ENCODE results near the gene FAM168B. TPM values are rescaled to one million over a fixed set of nuclear protein-coding genes. Genes with fewer than 3 reads are reported as not detected.
A peak's percentile ranks its signal among the peaks of the same experiment; 100 is the strongest.

Gene FAM168B
- total RNA-seq, 2 experiments from 2014 or later, result 74.1 to 76.4 TPM

DNA sequence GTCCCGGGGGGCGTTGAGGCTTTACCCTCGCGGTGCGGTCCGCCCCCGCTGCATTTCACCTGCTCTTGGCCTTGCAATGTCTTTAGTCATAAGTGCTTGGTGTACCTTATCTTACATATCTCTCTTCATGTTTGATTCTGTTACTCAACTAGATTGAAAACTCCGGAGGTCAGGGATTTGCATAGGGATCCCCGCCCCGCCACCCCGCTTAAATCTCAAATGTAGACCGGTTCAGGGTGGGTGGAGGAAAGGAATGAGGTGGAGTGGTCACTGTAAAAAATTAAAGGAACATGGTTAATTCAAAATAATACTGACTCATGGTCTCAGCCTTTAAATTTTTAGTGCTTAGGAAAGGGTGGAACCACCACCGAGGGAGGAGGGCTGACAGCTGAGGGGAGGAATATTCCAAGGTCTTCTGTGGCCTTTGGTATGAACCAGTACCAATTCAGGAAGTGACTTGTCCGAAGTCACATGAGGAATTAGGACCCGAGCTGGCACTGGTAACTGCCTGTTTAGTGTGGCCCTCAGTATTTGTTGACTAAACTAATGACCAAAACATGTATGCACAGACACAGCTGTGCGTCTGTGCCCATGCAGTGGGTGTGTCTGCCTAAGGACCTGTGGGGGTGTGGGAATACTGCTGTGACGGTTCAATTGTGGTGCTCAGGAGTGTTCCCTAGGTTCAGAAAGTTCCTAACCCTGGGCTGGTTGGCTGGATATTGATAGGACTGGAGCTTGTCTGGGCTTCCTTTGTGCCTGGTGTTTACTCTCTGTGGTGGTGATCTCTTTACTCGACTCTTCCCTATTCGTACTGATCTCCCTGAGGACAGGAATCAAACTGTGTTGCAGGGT lies 12.9 kb upstream of the FAM168B start:
- DNase-seq, result peak in 5 of 14 experiments; percentile 6 to 64 (median 35)
- intact Hi-C loops (cut with DNase I, micrococcal nuclease), result loop anchor here in 1 of 2 experiments (5.0 to 10.0 kb wide), 4 partner anchors 386 to 1231 kb away; partner anchors contain the start of genes IMP4 and MZT2A
- POLR2A ChIA-PET, result interaction anchor here (3.7 kb wide), 1 partner anchor 13 kb away, joined by 20 read pairs; the partner anchor contains the start of gene FAM168B

DNA sequence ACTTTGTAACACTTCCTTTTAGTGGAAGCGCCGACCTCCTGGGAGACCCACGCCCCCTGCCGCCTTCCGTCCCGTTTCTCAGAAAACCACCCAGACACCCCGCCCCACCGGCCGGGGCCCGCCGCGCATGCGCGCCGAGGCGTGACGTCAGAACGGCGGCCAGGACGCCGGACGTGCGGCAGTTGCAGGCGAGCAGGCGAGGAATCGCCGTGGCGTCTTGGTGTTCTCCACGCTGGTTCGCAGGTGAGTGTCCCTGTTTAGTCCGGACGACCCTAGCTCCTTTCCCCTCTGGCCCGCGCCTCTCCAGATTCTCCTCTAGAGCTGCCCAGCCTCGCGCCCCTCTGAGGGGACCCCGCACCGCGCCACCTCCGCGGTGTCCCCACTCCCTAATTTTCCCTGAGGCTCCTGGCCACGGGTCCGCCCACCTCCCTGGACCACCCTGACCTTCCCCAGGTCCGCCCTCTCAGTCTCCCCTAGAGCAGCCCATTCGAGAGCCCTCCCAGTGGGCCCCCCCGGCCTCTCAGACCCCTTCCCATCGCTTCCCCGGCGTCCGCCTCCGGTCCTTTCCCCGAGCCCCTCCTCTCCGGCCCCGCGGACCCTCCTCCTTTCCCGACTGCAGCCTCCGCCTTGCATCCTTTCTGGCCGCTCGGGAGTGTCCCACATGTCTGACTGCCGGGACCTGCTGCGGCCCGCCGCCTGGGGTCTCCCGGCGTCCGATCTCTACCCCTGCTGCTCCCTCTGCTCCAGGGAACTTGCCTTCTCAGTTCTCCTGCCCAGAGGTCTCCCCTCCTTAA lies 12.1 kb upstream of the FAM168B start, which contains the start of gene PLEKHB2:
Gene PLEKHB2, plus strand, starts transcription at position 181 of the 794 bp plus-strand sequence. CDS start 15,606 bp downstream, outside the sequence.
- Mint-ChIP-seq H3K4me3 (peak within 1 kb of the TSS; percentile 98), H3K36me3 (ENCODE audit: low read depth) (peaks cover 32% of the 10 kb centered on the region), H3K4me1 (ENCODE audit: low read depth) (peaks cover 58% of the 10 kb centered on the region), H3K27me3 (no peaks in the 10 kb centered on the region), H3K27ac (peak within 1 kb of the TSS; percentile 98), H3K9me3 (no peaks in the 10 kb centered on the region)
- TF ChIP-seq, protein P1, sequence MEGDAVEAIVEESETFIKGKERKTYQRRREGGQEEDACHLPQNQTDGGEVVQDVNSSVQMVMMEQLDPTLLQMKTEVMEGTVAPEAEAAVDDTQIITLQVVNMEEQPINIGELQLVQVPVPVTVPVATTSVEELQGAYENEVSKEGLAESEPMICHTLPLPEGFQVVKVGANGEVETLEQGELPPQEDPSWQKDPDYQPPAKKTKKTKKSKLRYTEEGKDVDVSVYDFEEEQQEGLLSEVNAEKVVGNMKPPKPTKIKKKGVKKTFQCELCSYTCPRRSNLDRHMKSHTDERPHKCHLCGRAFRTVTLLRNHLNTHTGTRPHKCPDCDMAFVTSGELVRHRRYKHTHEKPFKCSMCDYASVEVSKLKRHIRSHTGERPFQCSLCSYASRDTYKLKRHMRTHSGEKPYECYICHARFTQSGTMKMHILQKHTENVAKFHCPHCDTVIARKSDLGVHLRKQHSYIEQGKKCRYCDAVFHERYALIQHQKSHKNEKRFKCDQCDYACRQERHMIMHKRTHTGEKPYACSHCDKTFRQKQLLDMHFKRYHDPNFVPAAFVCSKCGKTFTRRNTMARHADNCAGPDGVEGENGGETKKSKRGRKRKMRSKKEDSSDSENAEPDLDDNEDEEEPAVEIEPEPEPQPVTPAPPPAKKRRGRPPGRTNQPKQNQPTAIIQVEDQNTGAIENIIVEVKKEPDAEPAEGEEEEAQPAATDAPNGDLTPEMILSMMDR (IDR thresholded peaks at IDR 0.05), result no peak
- peaks cover 43% of the 10 kb centered on the region for H3K4me1 ChIP-seq (ENCODE audit: insufficient read depth, low read length)
- intact Hi-C loops (cut with DNase I, micrococcal nuclease), result loop anchor here in 1 of 2 experiments (5.0 to 10.0 kb wide), 4 partner anchors 387 to 1231 kb away; partner anchors contain the start of genes IMP4 and MZT2A
- ChIA-PET CTCF (interaction anchor here (1.1 to 1.6 kb wide), 4 partner anchors 12 to 387 kb away, joined by 3 to 8 read pairs (median 5); partner anchors contain the start of genes FAM168B and MZT2A), POLR2A (interaction anchor here (0.7 to 3.6 kb wide), 7 partner anchors 10 to 763 kb away, joined by 3 to 83 read pairs (median 3); partner anchors contain the start of genes FAM168B, IMP4 and PTPN18)
- peak within 1 kb of the TSS; percentile 94 to 96 for H3K27ac ChIP-seq (ENCODE audit: low read depth in 1 of 2, low read length in 2 of 2)
- peak; percentile 61 for ATAC-seq (ENCODE audit: poor library complexity)
- DNase-seq, result peak; percentile 83 to 96 (median 92)
- peaks cover 8% of the 10 kb centered on the region for H3K36me3 ChIP-seq (ENCODE audit: insufficient read depth, low read length)
- H3K27me3 ChIP-seq (ENCODE audit: control insufficient read depth in 1 of 2, insufficient read depth in 2 of 2, low read length in 2 of 2), result no peaks in the 10 kb centered on the region
- H3K9me3 ChIP-seq (ENCODE audit: control insufficient read depth in 1 of 2, insufficient read depth in 1 of 2, low read length in 2 of 2), result no peaks in the 10 kb centered on the region
- peak within 1 kb of the TSS; percentile 97 for H3K4me3 ChIP-seq (ENCODE audit: low read length)

More for the DNA sequence above, 12.9 kb upstream of the FAM168B start:
- H3K36me3 Mint-ChIP-seq (ENCODE audit: low read depth), result peaks cover 37% of the 10 kb centered on the region
- no peaks in the 10 kb centered on the region for H3K9me3 Mint-ChIP-seq
- H3K9me3 ChIP-seq (ENCODE audit: control insufficient read depth in 1 of 2, insufficient read depth in 1 of 2, low read length in 2 of 2), result no peaks in the 10 kb centered on the region
- ATAC-seq (ENCODE audit: poor library complexity), result no peak
- TF ChIP-seq, protein P1 (IDR thresholded peaks at IDR 0.05), result no peak
- H3K4me1 Mint-ChIP-seq (ENCODE audit: low read depth), result peaks cover 64% of the 10 kb centered on the region
- H3K4me1 ChIP-seq (ENCODE audit: insufficient read depth, low read length), result peaks cover 48% of the 10 kb centered on the region
- CTCF ChIA-PET, result interaction anchor here (1.1 kb wide), 1 partner anchor 25 kb away, joined by 3 read pairs; no protein-coding TSS in a partner anchor
- peak overlapping the region; percentile 98 for H3K4me3 Mint-ChIP-seq
- H3K27me3 ChIP-seq (ENCODE audit: control insufficient read depth in 1 of 2, insufficient read depth in 2 of 2, low read length in 2 of 2), result no peaks in the 10 kb centered on the region
- peaks cover 13% of the 10 kb centered on the region for H3K36me3 ChIP-seq (ENCODE audit: insufficient read depth, low read length)
- peak overlapping the region; percentile 94 to 96 for H3K27ac ChIP-seq (ENCODE audit: low read depth in 1 of 2, low read length in 2 of 2)
- peak overlapping the region; percentile 98 for H3K27ac Mint-ChIP-seq
- H3K27me3 Mint-ChIP-seq, result no peaks in the 10 kb centered on the region
- H3K4me3 ChIP-seq (ENCODE audit: low read length), result peak overlapping the region; percentile 97

Data from CD4-positive, alpha-beta T cell (primary cell).